Measurements from ENCODE around the gene GTF2H1. TPM values are rescaled to one million over a fixed set of nuclear protein-coding genes. Genes with fewer than 3 reads are reported as not detected.

The GTF2H1 gene
- total and polyA plus RNA-seq, 9 of the 15 experiments (the other 6 are each of a cell fraction or from before 2014, with no cell fraction given): 56.9 to 126 (median 92.1) TPM

DNA sequence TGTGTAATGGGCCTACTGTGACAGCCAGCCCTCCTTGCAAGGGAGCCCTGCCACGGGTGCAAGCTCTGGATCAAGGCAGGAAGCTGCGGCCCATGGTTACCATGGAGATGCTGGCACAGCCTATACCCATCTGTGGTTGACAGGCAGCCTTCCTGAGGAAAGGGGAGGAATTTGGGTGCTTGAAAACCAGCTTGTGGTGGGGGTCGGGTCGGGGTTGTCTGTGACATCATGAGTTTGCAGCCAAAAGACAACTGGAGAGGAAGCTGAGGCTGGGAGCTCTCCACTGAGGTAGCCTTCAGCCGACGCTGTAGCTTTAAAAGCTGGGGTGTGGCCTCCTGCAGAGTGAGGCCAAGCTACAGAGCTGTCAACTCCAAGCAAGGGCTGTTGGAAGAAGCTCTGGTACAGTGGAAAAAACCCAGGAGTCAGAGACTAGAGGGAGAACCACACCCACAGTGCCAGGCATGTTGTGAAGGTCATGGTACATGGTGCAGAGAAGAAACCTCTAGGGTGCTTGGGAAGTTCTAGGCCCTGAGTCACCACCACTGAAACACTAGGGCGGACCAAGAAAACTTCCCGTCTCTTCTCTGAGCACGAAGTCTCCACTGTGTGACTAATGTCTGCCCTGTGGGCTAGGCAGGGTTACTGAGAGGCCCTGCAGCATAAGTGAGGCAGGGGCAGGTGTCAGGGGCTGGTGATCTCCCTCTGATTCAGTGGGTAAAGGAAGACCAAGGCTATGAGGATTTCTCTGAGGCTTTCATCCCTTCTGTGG is 61.2 kb downstream of the GTF2H1 start (continued):
- TF ChIP-seq, protein P1, sequence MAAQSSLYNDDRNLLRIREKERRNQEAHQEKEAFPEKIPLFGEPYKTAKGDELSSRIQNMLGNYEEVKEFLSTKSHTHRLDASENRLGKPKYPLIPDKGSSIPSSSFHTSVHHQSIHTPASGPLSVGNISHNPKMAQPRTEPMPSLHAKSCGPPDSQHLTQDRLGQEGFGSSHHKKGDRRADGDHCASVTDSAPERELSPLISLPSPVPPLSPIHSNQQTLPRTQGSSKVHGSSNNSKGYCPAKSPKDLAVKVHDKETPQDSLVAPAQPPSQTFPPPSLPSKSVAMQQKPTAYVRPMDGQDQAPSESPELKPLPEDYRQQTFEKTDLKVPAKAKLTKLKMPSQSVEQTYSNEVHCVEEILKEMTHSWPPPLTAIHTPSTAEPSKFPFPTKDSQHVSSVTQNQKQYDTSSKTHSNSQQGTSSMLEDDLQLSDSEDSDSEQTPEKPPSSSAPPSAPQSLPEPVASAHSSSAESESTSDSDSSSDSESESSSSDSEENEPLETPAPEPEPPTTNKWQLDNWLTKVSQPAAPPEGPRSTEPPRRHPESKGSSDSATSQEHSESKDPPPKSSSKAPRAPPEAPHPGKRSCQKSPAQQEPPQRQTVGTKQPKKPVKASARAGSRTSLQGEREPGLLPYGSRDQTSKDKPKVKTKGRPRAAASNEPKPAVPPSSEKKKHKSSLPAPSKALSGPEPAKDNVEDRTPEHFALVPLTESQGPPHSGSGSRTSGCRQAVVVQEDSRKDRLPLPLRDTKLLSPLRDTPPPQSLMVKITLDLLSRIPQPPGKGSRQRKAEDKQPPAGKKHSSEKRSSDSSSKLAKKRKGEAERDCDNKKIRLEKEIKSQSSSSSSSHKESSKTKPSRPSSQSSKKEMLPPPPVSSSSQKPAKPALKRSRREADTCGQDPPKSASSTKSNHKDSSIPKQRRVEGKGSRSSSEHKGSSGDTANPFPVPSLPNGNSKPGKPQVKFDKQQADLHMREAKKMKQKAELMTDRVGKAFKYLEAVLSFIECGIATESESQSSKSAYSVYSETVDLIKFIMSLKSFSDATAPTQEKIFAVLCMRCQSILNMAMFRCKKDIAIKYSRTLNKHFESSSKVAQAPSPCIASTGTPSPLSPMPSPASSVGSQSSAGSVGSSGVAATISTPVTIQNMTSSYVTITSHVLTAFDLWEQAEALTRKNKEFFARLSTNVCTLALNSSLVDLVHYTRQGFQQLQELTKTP (IDR thresholded peaks at IDR 0.05; ENCODE audit: low read depth in 1 of 2, partially characterized antibody in 2 of 2): no peak
- TF ChIP-seq SMARCE1 (IDR thresholded peaks at IDR 0.05): no peak
- TF ChIP-seq DEAF1 (CRISPR knock-in tag; IDR thresholded peaks at IDR 0.05): no peak
- no peak for TF ChIP-seq BRF1 (IDR thresholded peaks at IDR 0.05; ENCODE audit: borderline replicate concordance, extremely low read depth, insufficient read length)
- no peak for TF ChIP-seq XRCC5 (IDR thresholded peaks at IDR 0.05; ENCODE audit: low read depth, low read length)
- no peak for TF ChIP-seq ZNF780A (CRISPR knock-in tag; IDR thresholded peaks at IDR 0.05)
- TF ChIP-seq E2F3 (CRISPR knock-in tag; IDR thresholded peaks at IDR 0.05): no peak
- no peak for TF ChIP-seq DPF2 (IDR thresholded peaks at IDR 0.05)
- TF ChIP-seq ZEB2 (IDR thresholded peaks at IDR 0.05): no peak
- peak; percentile 34; the same call in 1 of the 2 replicates for TF ChIP-seq L3MBTL2 (IDR thresholded peaks at IDR 0.05)
- no peak for TF ChIP-seq ZNF239 (CRISPR knock-in tag; IDR thresholded peaks at IDR 0.05)
- peak in 1 of 3 experiments; percentile 69 for TF ChIP-seq YY1 (IDR thresholded peaks at IDR 0.05; ENCODE audit: borderline replicate concordance in 1 of 3, control insufficient read depth in 1 of 3, extremely low read depth in 1 of 3, insufficient read depth in 3 of 3, insufficient read length in 1 of 3, insufficient replicate concordance in 2 of 3, low read depth in 1 of 3, low read length in 2 of 3)
- TF ChIP-seq, protein P2, sequence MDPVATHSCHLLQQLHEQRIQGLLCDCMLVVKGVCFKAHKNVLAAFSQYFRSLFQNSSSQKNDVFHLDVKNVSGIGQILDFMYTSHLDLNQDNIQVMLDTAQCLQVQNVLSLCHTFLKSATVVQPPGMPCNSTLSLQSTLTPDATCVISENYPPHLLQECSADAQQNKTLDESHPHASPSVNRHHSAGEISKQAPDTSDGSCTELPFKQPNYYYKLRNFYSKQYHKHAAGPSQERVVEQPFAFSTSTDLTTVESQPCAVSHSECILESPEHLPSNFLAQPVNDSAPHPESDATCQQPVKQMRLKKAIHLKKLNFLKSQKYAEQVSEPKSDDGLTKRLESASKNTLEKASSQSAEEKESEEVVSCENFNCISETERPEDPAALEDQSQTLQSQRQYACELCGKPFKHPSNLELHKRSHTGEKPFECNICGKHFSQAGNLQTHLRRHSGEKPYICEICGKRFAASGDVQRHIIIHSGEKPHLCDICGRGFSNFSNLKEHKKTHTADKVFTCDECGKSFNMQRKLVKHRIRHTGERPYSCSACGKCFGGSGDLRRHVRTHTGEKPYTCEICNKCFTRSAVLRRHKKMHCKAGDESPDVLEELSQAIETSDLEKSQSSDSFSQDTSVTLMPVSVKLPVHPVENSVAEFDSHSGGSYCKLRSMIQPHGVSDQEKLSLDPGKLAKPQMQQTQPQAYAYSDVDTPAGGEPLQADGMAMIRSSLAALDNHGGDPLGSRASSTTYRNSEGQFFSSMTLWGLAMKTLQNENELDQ (CRISPR knock-in tag; IDR thresholded peaks at IDR 0.05; ENCODE audit: borderline replicate concordance): no peak
- TF ChIP-seq, protein P3, sequence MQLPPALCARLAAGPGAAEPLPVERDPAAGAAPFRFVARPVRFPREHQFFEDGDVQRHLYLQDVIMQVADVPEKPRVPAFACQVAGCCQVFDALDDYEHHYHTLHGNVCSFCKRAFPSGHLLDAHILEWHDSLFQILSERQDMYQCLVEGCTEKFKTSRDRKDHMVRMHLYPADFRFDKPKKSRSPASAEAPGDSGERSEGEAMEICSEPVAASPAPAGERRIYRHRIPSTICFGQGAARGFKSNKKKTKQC (CRISPR knock-in tag; IDR thresholded peaks at IDR 0.05): no peak
- TF ChIP-seq, protein P4, sequence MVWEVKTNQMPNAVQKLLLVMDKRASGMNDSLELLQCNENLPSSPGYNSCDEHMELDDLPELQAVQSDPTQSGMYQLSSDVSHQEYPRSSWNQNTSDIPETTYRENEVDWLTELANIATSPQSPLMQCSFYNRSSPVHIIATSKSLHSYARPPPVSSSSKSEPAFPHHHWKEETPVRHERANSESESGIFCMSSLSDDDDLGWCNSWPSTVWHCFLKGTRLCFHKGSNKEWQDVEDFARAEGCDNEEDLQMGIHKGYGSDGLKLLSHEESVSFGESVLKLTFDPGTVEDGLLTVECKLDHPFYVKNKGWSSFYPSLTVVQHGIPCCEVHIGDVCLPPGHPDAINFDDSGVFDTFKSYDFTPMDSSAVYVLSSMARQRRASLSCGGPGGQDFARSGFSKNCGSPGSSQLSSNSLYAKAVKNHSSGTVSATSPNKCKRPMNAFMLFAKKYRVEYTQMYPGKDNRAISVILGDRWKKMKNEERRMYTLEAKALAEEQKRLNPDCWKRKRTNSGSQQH (CRISPR knock-in tag; IDR thresholded peaks at IDR 0.05): no peak
- TF ChIP-seq PHTF2 (CRISPR knock-in tag; IDR thresholded peaks at IDR 0.05): no peak
- TF ChIP-seq ZBTB8A (IDR thresholded peaks at IDR 0.05; ENCODE audit: partially characterized antibody): no peak

All from K562 (cell line).